GM19372 (cell line): ENCODE data around the gene IL20.

Experiments used
- ATAC-seq: cut with Tn5 transposase; IDR thresholded peaks from one replicate; pipeline ENCODE4 v1.9.1; 2021; ENCODE audit warnings: mild to moderate bottlenecking, low read depth, moderate library complexity; ENCODE audit not compliant: unreplicated experiment

The IL20 gene

GRCh38 chr1:206873603-206874188 lies 8.3 kb downstream of the IL20 start:
- no peak for ATAC-seq

DNA sequence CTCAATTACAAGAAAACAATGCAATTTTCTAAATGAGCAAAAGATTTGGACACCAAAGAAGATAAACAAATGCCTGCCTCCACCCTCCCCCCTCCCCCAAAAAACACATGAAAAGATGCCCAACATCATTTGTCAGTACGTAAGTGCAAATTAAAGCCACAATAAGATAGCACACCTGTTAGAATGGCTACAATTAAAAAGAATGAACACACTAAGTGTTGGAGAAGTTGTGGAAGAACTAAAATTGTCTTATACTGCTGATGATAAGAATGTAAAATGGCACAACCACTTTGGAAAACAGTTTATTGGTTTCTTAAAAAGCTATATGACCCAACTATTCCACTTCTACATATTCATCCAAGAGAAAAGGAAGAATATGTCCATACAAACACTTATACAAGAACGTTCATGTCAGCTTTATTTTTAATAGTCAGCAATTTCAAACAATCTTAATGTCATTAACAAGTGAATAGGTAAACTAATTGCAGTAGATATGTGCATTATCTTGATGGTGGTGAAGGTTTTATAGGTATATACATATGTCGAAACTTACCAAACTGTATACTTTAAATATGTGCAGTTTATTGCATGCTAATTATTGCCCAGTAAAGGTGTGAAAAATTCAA lies 10.4 kb downstream of the IL20 start:
- no peak for ATAC-seq

GRCh38 chr1:206878456-206878855 lies 13.0 kb downstream of the IL20 start:
- ATAC-seq = no peak

- ATAC-seq = no peak
Measured at GRCh38 chr1:206880314-206880713, 14.9 kb downstream of the IL20 start.

DNA sequence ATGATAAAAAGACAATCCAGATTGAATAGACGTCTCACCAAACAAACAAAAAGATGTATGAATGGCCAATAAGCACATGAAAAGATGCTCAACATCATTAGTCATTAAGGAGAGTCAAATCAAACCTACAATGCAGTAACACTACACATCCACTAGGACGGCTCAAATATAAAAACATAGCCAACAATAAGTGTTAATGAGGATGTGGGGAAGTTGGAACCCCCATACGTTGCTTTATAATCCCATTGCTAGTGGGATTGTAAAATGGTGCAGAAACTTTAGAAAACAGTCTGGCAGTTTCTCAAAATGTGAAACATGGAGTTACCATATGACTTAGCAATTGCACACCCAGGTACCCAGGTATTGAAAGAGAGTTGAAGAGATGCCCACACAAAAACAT lies 17.1 kb downstream of the IL20 start:
- ATAC-seq = no peak

DNA sequence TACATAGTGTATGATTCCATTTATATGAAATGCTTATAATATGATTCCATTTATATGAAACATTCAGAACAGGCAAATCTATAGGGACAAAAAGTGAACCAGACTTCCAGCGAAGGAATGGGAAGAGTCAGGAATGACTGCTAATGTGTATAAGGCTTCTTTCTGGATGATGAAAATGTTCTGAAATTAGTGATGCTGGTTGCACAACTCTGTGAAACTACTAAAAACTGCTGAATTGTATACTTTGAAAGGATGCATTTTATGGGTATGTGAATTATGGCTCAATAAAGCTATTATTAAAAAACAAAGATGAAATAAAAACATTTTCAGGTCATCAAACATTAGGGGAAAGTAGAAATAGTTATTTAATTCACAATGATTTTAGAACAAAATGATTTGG lies 17.7 kb downstream of the IL20 start:
- ATAC-seq = no peak

DNA sequence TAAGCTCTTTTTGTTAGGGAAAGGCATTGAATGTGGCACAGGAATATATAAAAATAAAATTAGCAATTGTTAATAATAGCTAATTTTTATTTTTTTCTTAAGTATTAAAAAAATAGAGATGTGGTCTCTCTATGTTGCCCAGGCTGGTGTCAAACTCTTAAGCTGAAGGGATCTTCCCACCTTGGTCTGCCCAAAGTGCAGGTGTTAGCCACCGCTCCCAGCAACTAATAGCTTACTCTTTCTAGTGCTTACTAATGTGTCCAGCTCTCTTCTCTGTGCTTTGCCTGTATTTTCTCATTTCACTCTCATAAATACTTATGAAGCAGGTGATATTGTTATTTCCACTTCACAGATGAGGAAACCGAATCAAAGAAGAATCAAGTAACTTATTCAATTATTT lies 18.5 kb downstream of the IL20 start:
- ATAC-seq = no peak

DNA sequence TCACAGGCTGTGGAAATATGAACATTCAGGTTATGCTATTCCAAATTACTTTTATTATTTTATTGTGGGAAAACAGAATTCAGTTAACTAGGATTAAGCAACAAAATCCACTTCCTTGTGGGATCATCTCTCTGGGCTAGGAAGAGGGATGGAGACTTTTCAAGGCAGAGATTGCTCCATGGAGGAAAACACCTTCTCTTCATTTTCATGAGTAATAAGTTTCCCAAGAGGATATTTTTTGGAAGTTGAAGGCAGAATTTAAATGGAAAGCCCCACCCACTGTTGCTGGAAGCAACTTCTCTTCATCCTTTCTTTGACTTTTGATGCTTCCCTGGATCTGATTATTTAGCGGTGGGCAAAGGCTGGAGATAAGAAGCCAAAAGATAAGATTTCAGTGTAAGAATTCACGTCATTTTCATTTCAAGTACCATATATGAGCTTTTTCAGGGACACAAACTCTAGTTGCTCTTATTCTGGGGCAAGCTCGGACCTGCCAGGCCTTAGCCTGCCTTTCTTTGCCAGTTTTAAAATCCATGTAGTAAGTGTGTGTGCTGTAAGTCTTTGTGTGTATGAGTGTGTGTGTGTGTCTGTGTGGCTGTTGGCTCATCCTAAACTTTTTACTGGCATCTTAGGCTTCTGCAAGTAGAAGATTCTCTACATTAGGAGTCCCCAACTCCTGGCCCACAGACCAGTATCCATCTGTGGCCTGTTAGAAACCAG lies 20.1 kb downstream of the IL20 start:
- ATAC-seq = no peak

- ATAC-seq = no peak
Measured at GRCh38 chr1:206886831-206887230, 21.4 kb downstream of the IL20 start.

- no peak for ATAC-seq
Measured at GRCh38 chr1:206887701-206888100, 22.3 kb downstream of the IL20 start.

- no peak for ATAC-seq
Measured at GRCh38 chr1:206890125-206891060, 25.0 kb downstream of the IL20 start.

DNA sequence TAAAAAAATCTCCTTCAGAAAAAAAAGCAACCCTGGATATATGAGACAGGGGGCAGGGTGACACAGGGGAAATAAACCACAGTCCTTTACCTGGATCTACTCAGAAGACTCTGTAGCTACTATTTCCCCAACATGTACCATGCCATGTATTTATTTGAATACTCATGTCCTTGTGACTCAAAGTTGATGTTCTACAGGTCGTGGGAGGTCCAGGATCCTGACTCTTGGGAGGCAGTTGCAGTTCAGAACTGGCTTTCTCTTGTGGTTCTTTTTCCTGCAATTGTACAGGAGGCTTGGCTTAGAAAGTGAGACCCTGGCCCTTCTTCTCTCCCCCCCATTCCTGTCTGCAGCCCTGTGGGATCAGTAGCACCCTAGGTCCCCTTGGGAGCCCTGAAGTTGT lies 26.0 kb downstream of the IL20 start:
- ATAC-seq = no peak

GRCh38 chr1:206892351-206892984 lies 27.0 kb downstream of the IL20 start:
- no peak for ATAC-seq

DNA sequence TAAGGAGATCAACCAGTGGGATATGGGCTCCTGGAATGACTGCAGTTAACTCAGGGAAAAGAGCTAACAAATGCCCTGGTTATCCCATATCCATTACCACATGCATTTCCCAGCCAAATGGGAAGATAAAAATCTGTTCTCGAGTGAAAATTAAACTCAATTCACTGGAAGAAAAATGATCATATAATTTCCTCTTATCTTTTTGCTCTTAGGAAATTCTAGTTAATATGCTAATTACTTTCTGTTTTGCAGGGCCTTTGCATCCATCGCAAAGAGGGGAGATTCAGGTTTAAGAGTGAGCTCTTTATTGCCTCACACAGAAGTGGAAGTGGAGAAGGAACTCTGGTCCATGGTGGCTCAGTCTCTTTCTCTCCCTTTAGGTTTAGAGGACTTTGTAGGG lies 28.0 kb downstream of the IL20 start:
- no peak for ATAC-seq

DNA sequence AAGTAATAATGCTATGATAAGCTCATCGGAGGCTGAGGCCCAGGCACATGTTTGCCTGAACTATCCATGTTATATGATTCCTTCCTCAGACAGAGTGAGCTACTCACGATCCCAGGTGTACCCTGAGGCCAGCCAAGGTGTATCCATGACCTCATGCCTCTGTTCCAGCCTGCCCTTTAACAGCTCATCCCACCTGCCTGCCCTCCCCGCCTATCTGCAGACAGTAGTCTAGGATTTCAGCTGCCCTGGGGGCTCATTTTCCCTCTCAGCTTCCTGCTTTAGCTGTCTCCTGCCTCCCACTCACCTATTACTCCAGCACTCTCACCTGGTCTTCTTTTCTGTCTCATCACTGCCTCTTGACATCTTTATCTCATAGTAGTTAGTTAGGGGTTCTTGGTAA lies 29.9 kb downstream of the IL20 start:
- ATAC-seq = no peak

GRCh38 chr1:206895837-206896242 lies 30.4 kb downstream of the IL20 start:
- ATAC-seq = no peak

GRCh38 chr1:206896261-206896660 lies 30.8 kb downstream of the IL20 start:
- ATAC-seq = no peak

- ATAC-seq = no peak
Measured at GRCh38 chr1:206897175-206897574, 31.8 kb downstream of the IL20 start, which contains the start of gene IL24. IL24 (plus strand) TSS chr1:206897443; CDS start chr1:206897833, 390 bp downstream.

DNA sequence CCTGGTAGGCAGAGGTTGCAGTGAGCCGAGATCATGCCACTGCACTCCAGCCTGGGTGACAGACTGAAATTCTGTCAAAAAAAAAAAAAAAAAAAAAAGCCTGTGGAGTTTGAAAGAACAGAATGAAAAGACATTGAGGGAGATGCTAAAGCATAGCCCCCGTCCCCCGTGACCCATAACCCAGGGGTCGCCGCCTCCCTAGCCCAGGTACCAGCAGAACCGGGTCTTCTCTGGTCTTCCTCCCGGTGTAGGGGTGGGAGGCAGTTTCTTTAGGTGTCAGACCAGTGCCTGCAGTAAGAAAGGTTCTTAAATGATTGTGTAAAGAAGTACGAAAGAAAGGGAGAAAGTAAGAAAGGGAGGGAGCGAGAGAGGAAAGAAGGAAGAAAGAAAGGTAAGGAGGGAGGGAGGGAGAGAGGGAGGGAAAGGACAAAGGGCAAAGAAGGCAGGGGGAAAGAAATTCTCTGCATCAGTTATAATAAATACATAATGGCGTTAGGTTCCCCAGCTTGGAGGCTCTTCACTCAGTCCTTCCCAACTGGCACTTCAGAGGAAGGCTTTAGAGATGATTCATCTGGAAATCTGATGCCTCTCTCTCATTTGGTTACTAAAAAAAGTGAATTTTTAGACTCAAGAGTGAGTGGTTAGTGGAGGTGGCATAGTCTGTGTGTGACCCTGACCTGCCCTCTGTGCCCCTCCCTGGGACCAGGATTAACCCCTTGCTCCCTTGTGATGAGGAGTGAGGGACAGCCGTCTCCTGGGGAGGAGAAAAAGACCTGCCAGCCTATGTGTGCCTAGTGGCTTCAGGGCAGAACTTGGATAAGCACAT lies 32.9 kb downstream of the IL20 start:
- ATAC-seq = no peak
